ENCODE data around the gene ASCC1.

DNA sequence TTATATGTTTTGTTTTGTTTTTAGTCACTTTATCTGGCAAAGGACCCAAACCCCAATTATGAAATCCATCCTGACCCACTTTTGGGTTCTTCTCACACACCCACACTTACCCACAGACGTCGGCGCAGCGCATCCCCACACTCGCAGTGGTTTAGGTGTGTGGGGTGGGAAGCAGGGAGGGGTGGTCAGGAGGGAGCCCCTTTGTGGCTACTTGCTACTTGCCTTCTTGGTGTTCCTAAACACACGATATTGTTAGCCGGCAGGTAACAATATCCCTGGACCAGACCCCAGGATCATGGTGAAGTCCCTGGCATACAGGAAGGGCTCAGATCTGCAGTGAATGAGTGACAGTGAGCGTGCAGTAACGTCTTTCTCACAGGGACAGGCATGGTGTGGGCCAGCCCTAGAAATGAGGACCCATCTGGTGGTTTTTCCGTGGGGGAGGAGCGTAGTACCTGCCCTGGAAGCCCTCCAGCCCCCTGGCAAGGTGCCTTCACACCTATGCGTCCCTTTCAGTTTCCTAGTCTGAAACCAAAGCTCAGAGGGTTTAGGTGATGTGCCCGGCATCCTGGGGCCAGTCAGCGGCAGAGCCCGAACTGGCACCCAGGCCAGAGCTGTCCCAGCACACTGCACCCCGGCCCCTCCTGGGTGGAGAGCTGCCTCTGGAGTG lies 132.2 kb downstream of the ASCC1 start:
- TF ChIP-seq, protein P1, sequence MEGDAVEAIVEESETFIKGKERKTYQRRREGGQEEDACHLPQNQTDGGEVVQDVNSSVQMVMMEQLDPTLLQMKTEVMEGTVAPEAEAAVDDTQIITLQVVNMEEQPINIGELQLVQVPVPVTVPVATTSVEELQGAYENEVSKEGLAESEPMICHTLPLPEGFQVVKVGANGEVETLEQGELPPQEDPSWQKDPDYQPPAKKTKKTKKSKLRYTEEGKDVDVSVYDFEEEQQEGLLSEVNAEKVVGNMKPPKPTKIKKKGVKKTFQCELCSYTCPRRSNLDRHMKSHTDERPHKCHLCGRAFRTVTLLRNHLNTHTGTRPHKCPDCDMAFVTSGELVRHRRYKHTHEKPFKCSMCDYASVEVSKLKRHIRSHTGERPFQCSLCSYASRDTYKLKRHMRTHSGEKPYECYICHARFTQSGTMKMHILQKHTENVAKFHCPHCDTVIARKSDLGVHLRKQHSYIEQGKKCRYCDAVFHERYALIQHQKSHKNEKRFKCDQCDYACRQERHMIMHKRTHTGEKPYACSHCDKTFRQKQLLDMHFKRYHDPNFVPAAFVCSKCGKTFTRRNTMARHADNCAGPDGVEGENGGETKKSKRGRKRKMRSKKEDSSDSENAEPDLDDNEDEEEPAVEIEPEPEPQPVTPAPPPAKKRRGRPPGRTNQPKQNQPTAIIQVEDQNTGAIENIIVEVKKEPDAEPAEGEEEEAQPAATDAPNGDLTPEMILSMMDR (IDR thresholded peaks at IDR 0.05; ENCODE audit: borderline replicate concordance, extremely low read depth, low read length, poor library complexity, severe bottlenecking), result no peak
- TF ChIP-seq EZH2 (IDR thresholded peaks at IDR 0.05; ENCODE audit: borderline replicate concordance, low read depth, low read length, severe bottlenecking), result no peak

Data from DND-41 (cell line).